ENCODE data around the gene HENMT1. TPM values are rescaled to one million over a fixed set of nuclear protein-coding genes. Genes with fewer than 3 reads are reported as not detected.
A peak's percentile ranks its signal among the peaks of the same experiment; 100 is the strongest.
"Not testable (repeated sequence)": the region's sequence is repeated elsewhere in the genome, so short reads cannot be mapped to it uniquely, and the experiment has no call there.

HENMT1 gene
- total RNA-seq, 1 experiment from 2014 or later = not detected

GRCh38 chr1:108704496-108704895, 43.6 kb upstream of the HENMT1 start:
- no peaks in the 10 kb centered on the region for H3K27me3 Mint-ChIP-seq (ENCODE audit: insufficient read depth, unreplicated experiment)
- no peak for TF ChIP-seq CTCF (IDR thresholded peaks at IDR 0.05; ENCODE audit: unreplicated experiment)
- peak; percentile 74 for DNase-seq (ENCODE audit: unreplicated experiment)
- H3K36me3 Mint-ChIP-seq (ENCODE audit: insufficient read depth, unreplicated experiment) = peaks cover 36% of the 10 kb centered on the region
- peaks cover 16% of the 10 kb centered on the region for H3K4me1 Mint-ChIP-seq (ENCODE audit: insufficient read depth, unreplicated experiment)
- H3K4me3 Mint-ChIP-seq (ENCODE audit: unreplicated experiment) = no peak overlapping the region
- intact Hi-C loops (cut with micrococcal nuclease) = loop anchor here (1.0 kb wide), 1 partner anchor 42 kb away; the partner anchor contains the start of gene STXBP3
- H3K27ac Mint-ChIP-seq (ENCODE audit: low read depth, unreplicated experiment) = peak overlapping the region; percentile 46
- ChIA-PET CTCF (interaction anchor here (0.7 to 2.3 kb wide), 4 partner anchors 13 to 364 kb away, joined by 3 to 9 read pairs (median 5); no protein-coding TSS in a partner anchor), POLR2A (interaction anchor here (0.6 to 5.3 kb wide), 17 partner anchors 11 to 492 kb away, joined by 3 to 86 read pairs (median 4); partner anchors contain the start of genes PRPF38B and STXBP3)
- BruUV-seq (replicated peaks) = no TSS peak
- no peaks in the 10 kb centered on the region for H3K9me3 Mint-ChIP-seq (ENCODE audit: unreplicated experiment)

- CTCF ChIA-PET = interaction anchor here (1.4 to 2.1 kb wide), 2 partner anchors 10 to 41 kb away, joined by 5 to 9 read pairs; no protein-coding TSS in a partner anchor
- Mint-ChIP-seq H3K27me3 (ENCODE audit: insufficient read depth, unreplicated experiment) (no peaks in the 10 kb centered on the region), H3K36me3 (ENCODE audit: insufficient read depth, unreplicated experiment) (peaks cover 42% of the 10 kb centered on the region), H3K4me3 (ENCODE audit: unreplicated experiment) (no peak overlapping the region), H3K27ac (ENCODE audit: low read depth, unreplicated experiment) (peak overlapping the region; percentile 46), H3K9me3 (ENCODE audit: unreplicated experiment) (no peaks in the 10 kb centered on the region), H3K4me1 (ENCODE audit: insufficient read depth, unreplicated experiment) (peaks cover 20% of the 10 kb centered on the region)
- POLR2A ChIA-PET = interaction anchor here (0.6 to 5.3 kb wide), 13 partner anchors 11 to 493 kb away, joined by 3 to 86 read pairs (median 5); partner anchors contain the start of genes PRPF38B and STXBP3
- intact Hi-C loops (cut with micrococcal nuclease) = loop anchor here (1.0 kb wide), 1 partner anchor 42 kb away; the partner anchor contains the start of gene STXBP3
- DNase-seq (ENCODE audit: unreplicated experiment) = peak; percentile 71
- TF ChIP-seq CTCF (IDR thresholded peaks at IDR 0.05; ENCODE audit: unreplicated experiment) = no peak
- BruUV-seq (replicated peaks) = TSS peak; percentile 93
Measured at GRCh38 chr1:108703939-108704338, 43.0 kb upstream of the HENMT1 start.

GRCh38 chr1:108702109-108702508, 41.2 kb upstream of the HENMT1 start:
- DNase-seq (ENCODE audit: unreplicated experiment); H3K9me3 Mint-ChIP-seq (ENCODE audit: unreplicated experiment); BruUV-seq (replicated peaks); H3K27ac Mint-ChIP-seq (ENCODE audit: low read depth, unreplicated experiment); H3K4me3 Mint-ChIP-seq (ENCODE audit: unreplicated experiment); H3K27me3 Mint-ChIP-seq (ENCODE audit: insufficient read depth, unreplicated experiment); intact Hi-C loops (cut with micrococcal nuclease): not testable (repeated sequence)
- Mint-ChIP-seq H3K36me3 (ENCODE audit: insufficient read depth, unreplicated experiment) (peaks cover 60% of the 10 kb centered on the region), H3K4me1 (ENCODE audit: insufficient read depth, unreplicated experiment) (peaks cover 20% of the 10 kb centered on the region)
- CTCF ChIA-PET = interaction anchor here (0.5 kb wide), 1 partner anchor 202 kb away, joined by 3 read pairs; no protein-coding TSS in a partner anchor
- POLR2A ChIA-PET = interaction anchor here (3.7 to 5.3 kb wide), 2 partner anchors 9 to 18 kb away, joined by 30 to 86 read pairs; partner anchors contain the start of gene PRPF38B

GRCh38 chr1:108701176-108701849, 40.4 kb upstream of the HENMT1 start:
- intact Hi-C loops (cut with micrococcal nuclease) = no loop called here
- CTCF ChIA-PET = no interaction called here
- H3K36me3 Mint-ChIP-seq (ENCODE audit: insufficient read depth, unreplicated experiment) = peaks cover 68% of the 10 kb centered on the region
- H3K4me1 Mint-ChIP-seq (ENCODE audit: insufficient read depth, unreplicated experiment) = peaks cover 20% of the 10 kb centered on the region
- no peak overlapping the region for H3K4me3 Mint-ChIP-seq (ENCODE audit: unreplicated experiment)
- POLR2A ChIA-PET = interaction anchor here (1.0 to 5.3 kb wide), 2 partner anchors 8 to 9 kb away, joined by 3 to 86 read pairs; partner anchors contain the start of gene PRPF38B
- H3K9me3 Mint-ChIP-seq (ENCODE audit: unreplicated experiment) = no peaks in the 10 kb centered on the region
- TF ChIP-seq CTCF (IDR thresholded peaks at IDR 0.05; ENCODE audit: unreplicated experiment) = no peak
- H3K27me3 Mint-ChIP-seq (ENCODE audit: insufficient read depth, unreplicated experiment) = no peaks in the 10 kb centered on the region
- no peak for DNase-seq (ENCODE audit: unreplicated experiment)
- H3K27ac Mint-ChIP-seq (ENCODE audit: low read depth, unreplicated experiment) = no peak overlapping the region
- BruUV-seq (replicated peaks) = no TSS peak
